H1 (cell line): ENCODE results near the gene GDPGP1.

ENCODE experiments used
- ATF3 ChIP-seq: IDR thresholded peaks from 2 replicates; pipeline ENCODE4 v1.6.1; 2011; ENCODE audit warnings: low read depth, mild to moderate bottlenecking, low read length; ENCODE audit not compliant: insufficient read depth
- BRCA1 ChIP-seq: IDR thresholded peaks from 2 replicates; pipeline ENCODE4 v1.6.1; 2012; ENCODE audit warnings: low read depth, low read length, improper control_type of control experiment
- CEBPB ChIP-seq: IDR thresholded peaks from 2 replicates; pipeline ENCODE4 v1.6.1; 2012; ENCODE audit warnings: low read depth, low read length
- CTCF ChIP-seq, 3 experiments: IDR thresholded peaks; 1 replicate in 2 of 3; 2 replicates in 1 of 3; pipeline versions ENCODE4 v1.5.1 to v1.6.1; 2011; ENCODE audit warnings: low read length in 3 of 3, mild to moderate bottlenecking in 3 of 3, inconsistent platforms in 2 of 3, low read depth in 1 of 3, moderate library complexity in 1 of 3; ENCODE audit not compliant: insufficient read depth in 1 of 3; ENCODE audit errors: control extremely low read depth in 1 of 3
- EP300 ChIP-seq, 2 experiments: IDR thresholded peaks; 1 replicate in 1 of 2; 2 replicates in 1 of 2; pipeline ENCODE4 v1.6.1; 2011 to 2012; ENCODE audit warnings: low read depth in 2 of 2, low read length in 2 of 2, mild to moderate bottlenecking in 2 of 2, borderline replicate concordance in 1 of 2, inconsistent platforms in 1 of 2, moderate library complexity in 1 of 2
- HDAC6 ChIP-seq: IDR thresholded peaks from one replicate; pipeline ENCODE4 v1.7.1; 2012; ENCODE audit warnings: low read depth, mild to moderate bottlenecking, inconsistent platforms, low read length, moderate library complexity
- KDM1A ChIP-seq: fragments of 200-600, 300-600 bp; sonication (generic); IDR thresholded peaks from 2 replicates; pipeline ENCODE4 v1.7.1; 2016; ENCODE audit warnings: mild to moderate bottlenecking, low read length, borderline replicate concordance
- PHF8 ChIP-seq: fragments of 200-600 bp; sonication (generic); conservative IDR thresholded peaks from 2 replicates; pipeline ENCODE4 v1.7.1; 2012; ENCODE audit warnings: low read depth, mild to moderate bottlenecking, inconsistent platforms, low read length, moderate library complexity
- RBBP5 ChIP-seq: IDR thresholded peaks from 2 replicates; pipeline ENCODE4 v1.7.1; 2012; ENCODE audit warnings: low read depth, mild to moderate bottlenecking, inconsistent platforms, low read length, moderate library complexity, borderline replicate concordance
- RNF2 ChIP-seq: fragments of 200-900, 300-1000 bp; sonication (generic); IDR thresholded peaks from 2 replicates; pipeline ENCODE4 v1.7.1; 2016; ENCODE audit warnings: borderline replicate concordance, low read depth, mild to moderate bottlenecking, antibody characterized with exemption, low read length; ENCODE audit not compliant: poor library complexity, severe bottlenecking; ENCODE audit errors: missing control alignments
- SP4 ChIP-seq: IDR thresholded peaks from 2 replicates; pipeline ENCODE4 v1.6.1; 2012; ENCODE audit warnings: low read length, inconsistent platforms

- TF ChIP-seq CTCF (IDR thresholded peaks at IDR 0.05; ENCODE audit: control extremely low read depth in 1 of 3, insufficient read depth in 1 of 3, low read depth in 1 of 3, low read length in 3 of 3) (no peak), RNF2 (no peak), BRCA1 (no peak), SP4 (no peak), EP300 (IDR thresholded peaks at IDR 0.05; ENCODE audit: borderline replicate concordance in 1 of 2, low read depth in 2 of 2, low read length in 2 of 2) (no peak), ATF3 (no peak), HDAC6 (no peak), PHF8 (no peak), CEBPB (no peak), RBBP5 (no peak), KDM1A (no peak)
Measured at GRCh38 chr15:90264671-90265070, 30.7 kb downstream of the GDPGP1 start.
